ENCODE data around the gene OR10AD1.

Gene OR10AD1

DNA sequence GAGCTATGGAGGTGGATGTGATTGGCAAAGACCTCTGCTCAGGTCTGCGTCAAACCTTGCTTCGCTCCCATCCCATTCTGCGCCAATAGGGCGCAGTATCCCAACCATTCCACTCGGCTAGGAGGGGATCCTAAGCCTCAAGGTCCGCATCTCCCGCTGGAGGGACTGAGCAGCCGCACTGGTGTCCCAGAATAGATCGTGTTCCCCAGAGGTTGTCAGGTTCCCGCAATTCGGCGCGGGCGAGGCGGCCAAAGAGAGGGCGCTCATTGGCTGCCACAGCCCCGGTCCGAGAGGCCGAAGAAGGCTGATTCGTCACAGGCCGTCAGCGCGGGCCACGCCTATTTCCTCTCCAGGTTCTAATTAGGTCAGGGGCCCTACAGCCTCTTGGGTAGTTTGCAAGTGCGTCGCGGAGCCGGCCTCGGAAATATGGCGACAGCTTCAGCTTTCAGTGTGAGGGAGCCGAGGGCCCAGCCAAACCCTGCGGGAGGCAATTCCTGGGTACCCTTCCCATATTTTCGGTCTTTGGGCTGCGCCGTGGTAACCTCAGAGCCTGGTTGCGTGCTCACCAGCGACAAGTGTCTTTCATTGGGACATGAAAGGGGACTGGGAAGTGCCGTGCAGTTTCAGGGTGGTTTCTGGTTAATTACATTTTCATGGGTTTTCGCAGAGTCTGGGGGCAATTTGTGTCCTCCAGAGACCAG, 5.0 kb downstream of the OR10AD1 start:
- DNase-seq (ENCODE audit: low read depth): peak; percentile 98
- TF ChIP-seq POLR2A (IDR thresholded peaks at IDR 0.05; ENCODE audit: extremely low read depth, insufficient read length) (peak; percentile 61), MYC (IDR thresholded peaks at IDR 0.05; ENCODE audit: low read depth, low read length) (no peak)
- TF ChIP-seq, protein P1, sequence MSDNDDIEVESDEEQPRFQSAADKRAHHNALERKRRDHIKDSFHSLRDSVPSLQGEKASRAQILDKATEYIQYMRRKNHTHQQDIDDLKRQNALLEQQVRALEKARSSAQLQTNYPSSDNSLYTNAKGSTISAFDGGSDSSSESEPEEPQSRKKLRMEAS (IDR thresholded peaks at IDR 0.05; ENCODE audit: low read depth, low read length): 0 out of 2 replicates have a peak, but pooled peaks have one; percentile 8
- TF ChIP-seq, protein P2, sequence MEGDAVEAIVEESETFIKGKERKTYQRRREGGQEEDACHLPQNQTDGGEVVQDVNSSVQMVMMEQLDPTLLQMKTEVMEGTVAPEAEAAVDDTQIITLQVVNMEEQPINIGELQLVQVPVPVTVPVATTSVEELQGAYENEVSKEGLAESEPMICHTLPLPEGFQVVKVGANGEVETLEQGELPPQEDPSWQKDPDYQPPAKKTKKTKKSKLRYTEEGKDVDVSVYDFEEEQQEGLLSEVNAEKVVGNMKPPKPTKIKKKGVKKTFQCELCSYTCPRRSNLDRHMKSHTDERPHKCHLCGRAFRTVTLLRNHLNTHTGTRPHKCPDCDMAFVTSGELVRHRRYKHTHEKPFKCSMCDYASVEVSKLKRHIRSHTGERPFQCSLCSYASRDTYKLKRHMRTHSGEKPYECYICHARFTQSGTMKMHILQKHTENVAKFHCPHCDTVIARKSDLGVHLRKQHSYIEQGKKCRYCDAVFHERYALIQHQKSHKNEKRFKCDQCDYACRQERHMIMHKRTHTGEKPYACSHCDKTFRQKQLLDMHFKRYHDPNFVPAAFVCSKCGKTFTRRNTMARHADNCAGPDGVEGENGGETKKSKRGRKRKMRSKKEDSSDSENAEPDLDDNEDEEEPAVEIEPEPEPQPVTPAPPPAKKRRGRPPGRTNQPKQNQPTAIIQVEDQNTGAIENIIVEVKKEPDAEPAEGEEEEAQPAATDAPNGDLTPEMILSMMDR (IDR thresholded peaks at IDR 0.05; ENCODE audit: low read depth, low read length): no peak
- peak overlapping the region; percentile 77 for H3K4me3 ChIP-seq (ENCODE audit: low read depth, low read length)

DNA sequence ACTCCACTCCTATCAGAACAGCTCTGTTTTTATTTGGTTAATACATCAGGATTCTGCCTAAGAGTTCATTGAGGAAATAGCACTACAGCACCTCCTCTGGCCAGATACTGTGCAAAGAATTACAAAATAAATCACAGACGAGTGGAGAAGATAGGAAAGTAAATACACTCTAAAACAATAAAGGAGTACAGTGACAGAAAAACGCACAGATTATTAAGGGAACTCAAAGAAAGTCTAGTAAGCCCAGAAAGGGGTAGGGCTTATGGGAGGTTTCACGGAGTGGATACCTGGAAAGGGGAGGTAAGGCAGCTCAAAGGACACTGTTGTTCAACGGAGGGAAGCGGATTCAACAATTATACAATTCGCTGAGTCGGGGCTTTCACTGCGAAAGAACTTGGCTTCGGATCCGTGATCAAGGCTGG, 5.5 kb downstream of the OR10AD1 start:
- TF ChIP-seq, protein P2 (IDR thresholded peaks at IDR 0.05; ENCODE audit: low read depth, low read length): peak; percentile 41
- TF ChIP-seq MYC (IDR thresholded peaks at IDR 0.05; ENCODE audit: low read depth, low read length): no peak
- TF ChIP-seq, protein P1 (IDR thresholded peaks at IDR 0.05; ENCODE audit: low read depth, low read length): no peak
- peak; percentile 49 for DNase-seq (ENCODE audit: low read depth)
- H3K4me3 ChIP-seq (ENCODE audit: low read depth, low read length): peak overlapping the region; percentile 77

DNA sequence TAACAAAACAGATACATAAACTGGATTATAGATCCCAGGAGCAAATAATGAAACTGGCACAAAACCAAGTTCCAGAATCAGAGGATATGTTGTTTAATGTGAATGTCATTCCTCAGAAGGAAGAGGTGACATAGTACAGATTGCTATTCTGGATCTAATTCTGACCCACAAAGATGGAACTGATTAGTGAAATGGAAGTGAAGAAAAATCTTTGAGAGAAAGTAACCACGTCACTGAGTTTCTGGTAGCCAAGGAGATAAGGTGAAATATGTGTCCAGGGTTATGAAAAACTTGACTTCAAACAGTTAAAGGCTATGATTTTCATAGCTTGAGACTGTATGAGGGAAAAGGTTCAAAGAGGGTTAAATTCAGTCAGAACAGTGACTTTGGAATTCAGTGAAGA, 8.3 kb downstream of the OR10AD1 start:
- TF ChIP-seq, protein P1 (IDR thresholded peaks at IDR 0.05; ENCODE audit: low read depth, low read length): no peak
- TF ChIP-seq POLR2A (IDR thresholded peaks at IDR 0.05; ENCODE audit: extremely low read depth, insufficient read length) (no peak), MYC (IDR thresholded peaks at IDR 0.05; ENCODE audit: low read depth, low read length) (no peak)
- TF ChIP-seq, protein P2 (IDR thresholded peaks at IDR 0.05; ENCODE audit: low read depth, low read length): no peak
- no peak for DNase-seq (ENCODE audit: low read depth)
- no peak overlapping the region for H3K4me3 ChIP-seq (ENCODE audit: low read depth, low read length)

DNA sequence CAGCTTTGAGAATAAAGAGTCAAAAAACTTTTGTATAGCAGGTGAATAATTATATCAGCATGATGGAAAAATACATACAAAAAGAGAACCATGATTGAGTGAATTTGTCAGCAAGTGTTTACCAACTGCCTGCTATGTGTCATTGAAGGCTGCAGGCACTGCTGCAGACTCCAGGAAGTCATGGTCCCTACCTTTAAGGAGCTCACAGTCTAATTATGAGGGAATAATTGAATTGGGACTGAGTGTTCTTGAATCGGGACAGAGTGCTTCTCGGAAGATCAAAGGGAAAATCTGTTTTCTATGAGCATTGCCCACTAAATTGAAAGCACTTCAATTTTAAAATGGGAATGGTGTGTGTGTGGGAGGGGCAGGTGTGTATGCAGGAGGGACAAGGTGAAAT, 9.5 kb downstream of the OR10AD1 start:
- no peak for DNase-seq (ENCODE audit: low read depth)
- no peak overlapping the region for H3K4me3 ChIP-seq (ENCODE audit: low read depth, low read length)
- TF ChIP-seq MYC (IDR thresholded peaks at IDR 0.05; ENCODE audit: low read depth, low read length): no peak
- no peak for TF ChIP-seq POLR2A (IDR thresholded peaks at IDR 0.05; ENCODE audit: extremely low read depth, insufficient read length)
- TF ChIP-seq, protein P2 (IDR thresholded peaks at IDR 0.05; ENCODE audit: low read depth, low read length): no peak
- TF ChIP-seq, protein P1 (IDR thresholded peaks at IDR 0.05; ENCODE audit: low read depth, low read length): no peak

DNA sequence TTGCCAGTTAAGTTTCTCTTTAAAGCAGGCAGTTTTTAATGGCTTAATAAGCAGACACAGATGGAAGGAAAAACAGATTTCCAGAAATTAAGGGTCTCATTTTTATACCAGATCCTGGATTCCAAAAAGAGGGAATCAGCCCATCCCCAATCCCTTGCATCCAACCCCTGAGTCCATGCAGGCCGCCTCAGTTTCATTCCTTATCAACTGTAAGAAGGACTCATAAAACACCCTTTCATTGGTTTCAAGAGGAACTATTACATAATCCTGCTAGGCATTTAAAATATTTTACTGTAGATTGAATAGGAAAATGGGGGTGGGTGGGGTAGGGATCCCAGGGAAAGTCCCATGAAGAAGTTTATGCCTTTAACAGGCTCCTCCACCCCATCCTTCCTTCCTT, 10.2 kb downstream of the OR10AD1 start:
- TF ChIP-seq, protein P1 (IDR thresholded peaks at IDR 0.05; ENCODE audit: low read depth, low read length): no peak
- TF ChIP-seq, protein P2 (IDR thresholded peaks at IDR 0.05; ENCODE audit: low read depth, low read length): no peak
- TF ChIP-seq MYC (IDR thresholded peaks at IDR 0.05; ENCODE audit: low read depth, low read length) (no peak), POLR2A (IDR thresholded peaks at IDR 0.05; ENCODE audit: extremely low read depth, insufficient read length) (no peak)
- no peak overlapping the region for H3K4me3 ChIP-seq (ENCODE audit: low read depth, low read length)

More for the DNA sequence above, 10.2 kb downstream of the OR10AD1 start:
- DNase-seq (ENCODE audit: low read depth): no peak
